Osteoblast (primary cell): ENCODE measurements around the gene HRC. TPM values are rescaled to one million over a fixed set of nuclear protein-coding genes. Genes with fewer than 3 reads are reported as not detected.

Experiments used
- DNase-seq: peaks from one replicate; pipeline ENCODE4 v3.0.0; 2011; ENCODE audit warnings: low spot score, mixed read lengths; ENCODE audit not compliant: insufficient read length; ENCODE audit errors: missing footprints
- H2AFZ ChIP-seq: 2 replicates; pipeline ENCODE4 v1.6.0; 2011; ENCODE audit warnings: mild to moderate bottlenecking, low read length
- H3K27ac ChIP-seq: 2 replicates; pipeline ENCODE4 v1.5.1; 2011; ENCODE audit warnings: mild to moderate bottlenecking, low read depth, low read length, moderate library complexity
- H3K27me3 ChIP-seq: 2 replicates; pipeline ENCODE4 v1.6.0; 2012; ENCODE audit warnings: mild to moderate bottlenecking, control low read depth, inconsistent platforms, low read length, moderate library complexity; ENCODE audit not compliant: insufficient read depth
- H3K36me3 ChIP-seq: 2 replicates; pipeline ENCODE4 v1.5.1; 2011; ENCODE audit warnings: mild to moderate bottlenecking, low read length, control low read depth, moderate library complexity; ENCODE audit not compliant: insufficient read depth
- H3K4me1 ChIP-seq: 2 replicates; pipeline ENCODE4 v1.5.1; 2011; ENCODE audit warnings: mild to moderate bottlenecking, low read length, control low read depth, moderate library complexity; ENCODE audit not compliant: insufficient read depth
- H3K4me2 ChIP-seq: 2 replicates; pipeline ENCODE4 v1.6.0; 2011; ENCODE audit warnings: mild to moderate bottlenecking, low read length; ENCODE audit not compliant: insufficient read depth
- H3K4me3 ChIP-seq: fragments of 200-600 bp; sonication (generic); 3 replicates; pipeline ENCODE4 v1.5.1; 2012; ENCODE audit warnings: mild to moderate bottlenecking, low read length, inconsistent platforms; ENCODE audit not compliant: insufficient read depth
- H3K79me2 ChIP-seq: 2 replicates; pipeline ENCODE4 v1.6.0; 2012; ENCODE audit warnings: mild to moderate bottlenecking, low read length, control low read depth, inconsistent platforms; ENCODE audit not compliant: insufficient read depth
- H3K9me3 ChIP-seq: 2 replicates; pipeline ENCODE4 v1.5.1; 2011; ENCODE audit warnings: low read depth, low read length, control low read depth
- H4K20me1 ChIP-seq: 2 replicates; pipeline ENCODE4 v1.6.0; 2012; ENCODE audit warnings: mild to moderate bottlenecking, low read length, control low read depth; ENCODE audit not compliant: insufficient read depth
- total RNA-seq: library from RNA; depleted of rRNA; stranded (reverse); fragments of >200 nt; gene quantifications from 2 replicates; pipeline ENCODE4 v1.2.3, GENCODE V29; 2012
- TF ChIP-seq, protein P1 (sequence below): IDR thresholded peaks from 2 replicates; pipeline ENCODE4 v1.5.1; 2011; ENCODE audit warnings: mild to moderate bottlenecking, low read depth, low read length, moderate library complexity; ENCODE audit errors: extremely low read depth

The HRC gene
- total RNA-seq, 1 donor, result not detected

DNA sequence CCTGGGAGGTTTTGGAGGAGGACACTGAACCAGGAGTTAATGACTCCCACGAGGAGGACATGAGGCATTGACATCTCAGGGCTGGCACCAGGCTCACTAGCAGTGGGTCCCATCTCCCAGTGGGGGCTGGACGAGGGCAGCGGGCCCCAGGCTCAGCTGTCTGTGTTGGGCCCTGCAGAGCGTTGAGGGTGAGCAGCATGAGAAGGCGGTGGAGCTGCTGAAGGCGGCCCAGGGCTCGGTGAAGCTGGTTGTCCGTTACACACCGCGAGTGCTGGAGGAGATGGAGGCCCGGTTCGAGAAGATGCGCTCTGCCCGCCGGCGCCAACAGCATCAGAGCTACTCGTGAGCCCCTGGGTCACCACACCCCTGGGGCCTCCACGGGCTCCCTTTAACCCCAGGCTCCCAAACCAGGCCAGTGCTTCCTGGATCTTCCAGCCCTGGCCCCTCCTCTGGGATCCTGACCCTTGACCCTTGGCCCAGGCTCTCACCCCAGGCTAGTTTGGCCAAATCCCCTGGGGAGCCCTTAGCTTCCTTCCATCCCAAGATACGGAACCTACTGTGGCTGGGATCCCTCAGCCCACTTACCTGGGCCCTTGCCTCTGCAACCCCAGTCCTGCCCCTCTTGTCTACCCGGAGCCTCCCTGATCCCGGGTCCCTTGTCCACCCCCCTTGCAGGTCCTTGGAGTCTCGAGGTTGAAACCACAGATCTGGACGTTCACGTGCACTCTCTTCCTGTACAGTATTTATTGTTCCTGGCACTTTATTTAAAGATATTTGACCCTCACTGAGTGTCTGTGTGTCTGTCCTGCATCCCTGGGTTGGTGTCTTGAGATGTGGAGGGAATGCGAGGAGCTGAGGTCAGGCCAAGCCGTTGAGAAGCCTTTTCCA, 37.3 kb downstream of the HRC start:
- Histone ChIP-seq H3K4me3 (peak overlapping the region; percentile 78), H3K9me3 (no peaks in the 10 kb centered on the region), H2AFZ (peak overlapping the region; percentile 86), H3K27ac (peak overlapping the region; percentile 78), H3K4me2 (peak overlapping the region; percentile 89), H3K4me1 (peaks cover 15% of the 10 kb centered on the region), H3K79me2 (peaks cover 2% of the 10 kb centered on the region), H3K36me3 (no peaks in the 10 kb centered on the region), H4K20me1 (no peaks in the 10 kb centered on the region), H3K27me3 (peaks cover 11% of the 10 kb centered on the region)
- DNase-seq, result peak; percentile 63
- TF ChIP-seq, protein P1, sequence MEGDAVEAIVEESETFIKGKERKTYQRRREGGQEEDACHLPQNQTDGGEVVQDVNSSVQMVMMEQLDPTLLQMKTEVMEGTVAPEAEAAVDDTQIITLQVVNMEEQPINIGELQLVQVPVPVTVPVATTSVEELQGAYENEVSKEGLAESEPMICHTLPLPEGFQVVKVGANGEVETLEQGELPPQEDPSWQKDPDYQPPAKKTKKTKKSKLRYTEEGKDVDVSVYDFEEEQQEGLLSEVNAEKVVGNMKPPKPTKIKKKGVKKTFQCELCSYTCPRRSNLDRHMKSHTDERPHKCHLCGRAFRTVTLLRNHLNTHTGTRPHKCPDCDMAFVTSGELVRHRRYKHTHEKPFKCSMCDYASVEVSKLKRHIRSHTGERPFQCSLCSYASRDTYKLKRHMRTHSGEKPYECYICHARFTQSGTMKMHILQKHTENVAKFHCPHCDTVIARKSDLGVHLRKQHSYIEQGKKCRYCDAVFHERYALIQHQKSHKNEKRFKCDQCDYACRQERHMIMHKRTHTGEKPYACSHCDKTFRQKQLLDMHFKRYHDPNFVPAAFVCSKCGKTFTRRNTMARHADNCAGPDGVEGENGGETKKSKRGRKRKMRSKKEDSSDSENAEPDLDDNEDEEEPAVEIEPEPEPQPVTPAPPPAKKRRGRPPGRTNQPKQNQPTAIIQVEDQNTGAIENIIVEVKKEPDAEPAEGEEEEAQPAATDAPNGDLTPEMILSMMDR, result no peak

DNA sequence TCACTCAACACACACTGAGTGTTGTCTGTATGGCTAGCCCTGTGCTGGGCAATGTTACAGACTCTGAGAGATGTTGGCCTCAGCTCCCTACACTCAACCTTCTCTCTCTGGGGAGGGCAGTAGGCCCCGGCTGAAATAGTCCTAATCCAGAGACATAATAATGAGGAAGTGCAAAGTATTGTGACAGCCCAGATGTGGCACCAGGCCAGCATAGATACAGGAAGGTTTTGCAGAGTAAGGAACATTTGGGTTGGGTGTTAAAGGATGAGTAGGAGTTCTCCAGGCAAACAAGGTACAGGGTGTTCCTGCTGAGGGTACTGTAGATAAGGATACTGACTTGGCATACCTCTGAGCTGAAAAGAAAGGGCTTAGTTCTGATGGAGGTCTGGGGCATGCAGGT, 38.7 kb downstream of the HRC start:
- peak; percentile 35 for DNase-seq
- Histone ChIP-seq H3K27ac (no peak overlapping the region), H3K27me3 (peaks cover 11% of the 10 kb centered on the region), H4K20me1 (no peaks in the 10 kb centered on the region), H3K79me2 (peaks cover 2% of the 10 kb centered on the region), H3K4me3 (no peak overlapping the region), H2AFZ (no peak overlapping the region), H3K36me3 (no peaks in the 10 kb centered on the region), H3K9me3 (no peaks in the 10 kb centered on the region), H3K4me1 (peaks cover 15% of the 10 kb centered on the region), H3K4me2 (no peak overlapping the region)
- TF ChIP-seq, protein P1, result no peak

GRCh38 chr19:49114630-49115363, 40.4 kb downstream of the HRC start:
- H3K27ac ChIP-seq, result no peak overlapping the region
- peak overlapping the region; percentile 82 for H3K4me2 ChIP-seq
- H4K20me1 ChIP-seq, result peaks cover 3% of the 10 kb centered on the region
- no peaks in the 10 kb centered on the region for H3K9me3 ChIP-seq
- DNase-seq, result peak; percentile 94
- H3K4me1 ChIP-seq, result peaks cover 28% of the 10 kb centered on the region
- H3K4me3 ChIP-seq, result peak overlapping the region; percentile 82
- H2AFZ ChIP-seq, result peak overlapping the region; percentile 35
- TF ChIP-seq, protein P1, result no peak
- H3K27me3 ChIP-seq, result no peaks in the 10 kb centered on the region
- H3K36me3 ChIP-seq, result peaks cover 2% of the 10 kb centered on the region
- peaks cover 2% of the 10 kb centered on the region for H3K79me2 ChIP-seq
